Fibroblast of the aortic adventitia (primary cell): ENCODE data around the gene CD9. TPM values are rescaled to one million over a fixed set of nuclear protein-coding genes. Genes with fewer than 3 reads are reported as not detected.

Experiments
- DNase-seq: peaks from one replicate; pipeline ENCODE4 v3.0.0-alpha.2; 2010; ENCODE audit warnings: low read depth
- H3K4me3 ChIP-seq: 2 replicates; pipeline ENCODE4 v1.5.1; 2011; ENCODE audit warnings: low read depth, mild to moderate bottlenecking, control low read depth, low read length, moderate library complexity
- total RNA-seq: library from RNA; depleted of rRNA; stranded (reverse); fragments of >200 nt; gene quantifications from 2 replicates; pipeline ENCODE4 v1.2.3, GENCODE V29; 2012; ENCODE audit warnings: low replicate concordance
- TF ChIP-seq, protein P1 (sequence below): IDR thresholded peaks from 2 replicates; pipeline ENCODE4 v1.5.1; 2011; ENCODE audit warnings: mild to moderate bottlenecking, low read length, control low read depth, inconsistent platforms; ENCODE audit not compliant: insufficient read depth

CD9 gene
- total RNA-seq, 1 donor: 407 TPM

DNA sequence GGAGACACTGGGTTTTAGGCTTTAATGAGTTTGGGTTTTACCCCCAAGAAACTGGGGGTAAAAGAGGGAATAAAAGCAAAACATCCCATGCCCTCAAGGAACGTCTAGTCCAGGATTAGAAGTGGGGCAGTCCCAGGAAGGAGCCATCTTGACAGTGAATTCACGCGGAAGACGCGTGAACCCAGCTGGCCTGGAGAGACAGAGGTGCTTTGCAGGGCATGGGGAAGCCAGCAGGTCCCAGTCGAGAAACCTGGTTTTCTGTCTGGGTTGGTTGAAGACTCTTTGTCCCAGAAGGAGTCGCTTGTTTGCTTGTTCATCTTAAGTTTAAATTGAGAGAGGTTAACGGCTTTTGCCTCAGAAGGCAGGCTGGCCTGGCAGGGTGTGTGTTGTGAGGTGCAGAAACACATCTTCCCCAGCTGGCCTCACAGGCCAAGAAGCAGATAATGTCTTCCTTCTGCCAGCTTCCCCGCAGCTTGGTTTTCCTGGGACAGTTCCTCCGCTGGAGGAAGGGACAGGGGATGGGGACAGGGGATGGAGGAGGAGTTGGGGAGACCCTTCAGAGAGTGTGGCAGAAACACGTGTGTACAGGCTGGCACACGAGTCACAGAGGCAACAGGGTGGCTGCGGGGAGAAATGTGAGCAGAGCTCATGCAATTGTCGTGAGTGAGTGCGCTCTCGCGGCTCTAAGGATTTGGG lies 18.5 kb upstream of the CD9 start:
- H3K4me3 ChIP-seq: no peak overlapping the region
- no peak for DNase-seq
- TF ChIP-seq, protein P1, sequence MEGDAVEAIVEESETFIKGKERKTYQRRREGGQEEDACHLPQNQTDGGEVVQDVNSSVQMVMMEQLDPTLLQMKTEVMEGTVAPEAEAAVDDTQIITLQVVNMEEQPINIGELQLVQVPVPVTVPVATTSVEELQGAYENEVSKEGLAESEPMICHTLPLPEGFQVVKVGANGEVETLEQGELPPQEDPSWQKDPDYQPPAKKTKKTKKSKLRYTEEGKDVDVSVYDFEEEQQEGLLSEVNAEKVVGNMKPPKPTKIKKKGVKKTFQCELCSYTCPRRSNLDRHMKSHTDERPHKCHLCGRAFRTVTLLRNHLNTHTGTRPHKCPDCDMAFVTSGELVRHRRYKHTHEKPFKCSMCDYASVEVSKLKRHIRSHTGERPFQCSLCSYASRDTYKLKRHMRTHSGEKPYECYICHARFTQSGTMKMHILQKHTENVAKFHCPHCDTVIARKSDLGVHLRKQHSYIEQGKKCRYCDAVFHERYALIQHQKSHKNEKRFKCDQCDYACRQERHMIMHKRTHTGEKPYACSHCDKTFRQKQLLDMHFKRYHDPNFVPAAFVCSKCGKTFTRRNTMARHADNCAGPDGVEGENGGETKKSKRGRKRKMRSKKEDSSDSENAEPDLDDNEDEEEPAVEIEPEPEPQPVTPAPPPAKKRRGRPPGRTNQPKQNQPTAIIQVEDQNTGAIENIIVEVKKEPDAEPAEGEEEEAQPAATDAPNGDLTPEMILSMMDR: no peak

DNA sequence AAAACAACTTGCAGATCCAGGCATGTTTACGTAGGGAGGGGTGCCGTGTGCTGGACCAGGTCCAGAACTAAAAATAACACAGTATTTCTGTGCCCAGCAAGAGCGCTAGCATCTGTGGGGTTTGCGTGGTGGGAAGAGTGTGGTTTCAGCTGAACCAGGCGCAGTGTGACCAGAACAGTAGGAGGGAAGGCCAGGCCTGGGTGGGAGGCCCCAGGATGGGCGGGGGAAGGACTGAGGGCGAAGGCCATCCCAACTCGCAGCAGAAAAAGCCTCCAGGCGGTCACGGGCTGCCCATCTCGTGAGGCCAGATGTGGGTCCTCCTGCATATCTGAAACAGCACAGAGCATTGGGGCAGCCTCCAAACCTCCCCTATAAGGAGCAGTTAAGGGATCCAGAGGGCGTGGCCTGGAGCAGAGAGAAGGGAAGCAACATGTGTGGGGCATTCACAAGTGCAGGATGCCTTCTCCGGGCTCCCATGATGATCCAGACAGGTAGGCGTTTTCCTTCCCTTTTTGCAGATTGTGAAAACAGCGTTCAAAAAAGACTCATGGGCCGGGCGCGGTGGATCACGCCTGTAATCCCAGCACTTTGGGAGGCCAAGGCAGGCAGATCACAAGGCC lies 17.8 kb upstream of the CD9 start:
- H3K4me3 ChIP-seq: no peak overlapping the region
- TF ChIP-seq, protein P1: no peak
- peak; percentile 89 for DNase-seq

DNA sequence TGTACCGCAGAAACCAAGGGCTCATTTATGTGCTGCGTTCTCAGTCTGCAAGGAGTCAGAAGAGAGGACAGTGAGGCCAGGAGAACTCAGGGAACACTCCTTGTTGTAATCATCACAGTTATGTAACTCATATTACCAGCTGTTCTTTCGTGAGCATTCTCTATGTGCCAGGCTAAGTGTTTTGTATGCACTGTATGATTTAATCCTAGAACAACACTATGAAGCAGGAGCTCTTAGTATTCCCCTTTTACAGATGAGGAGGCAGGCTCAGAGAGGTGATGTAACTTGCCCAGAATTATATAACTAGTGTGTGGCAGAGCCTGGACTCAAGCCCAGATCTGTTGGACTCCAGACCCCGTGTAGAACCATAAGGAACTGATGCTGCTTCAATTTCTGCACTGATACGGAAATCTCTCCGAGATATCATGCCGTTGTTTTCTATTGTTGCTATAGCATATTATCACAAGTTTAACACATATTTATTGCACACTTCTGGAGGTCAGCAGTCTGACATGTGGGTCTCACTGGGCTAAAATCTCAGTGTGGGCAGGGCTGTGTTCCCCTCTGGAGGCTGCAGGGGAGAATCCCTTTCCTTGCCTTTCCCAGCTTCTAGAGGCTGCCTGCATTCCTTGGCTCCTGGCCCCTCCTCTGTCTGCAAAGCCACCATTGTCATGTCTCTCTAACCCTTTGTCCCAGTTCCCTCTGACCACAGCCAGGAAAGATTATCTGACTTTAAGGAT lies 16.3 kb upstream of the CD9 start:
- no peak overlapping the region for H3K4me3 ChIP-seq
- DNase-seq: peak; percentile 86
- TF ChIP-seq, protein P1: no peak

DNA sequence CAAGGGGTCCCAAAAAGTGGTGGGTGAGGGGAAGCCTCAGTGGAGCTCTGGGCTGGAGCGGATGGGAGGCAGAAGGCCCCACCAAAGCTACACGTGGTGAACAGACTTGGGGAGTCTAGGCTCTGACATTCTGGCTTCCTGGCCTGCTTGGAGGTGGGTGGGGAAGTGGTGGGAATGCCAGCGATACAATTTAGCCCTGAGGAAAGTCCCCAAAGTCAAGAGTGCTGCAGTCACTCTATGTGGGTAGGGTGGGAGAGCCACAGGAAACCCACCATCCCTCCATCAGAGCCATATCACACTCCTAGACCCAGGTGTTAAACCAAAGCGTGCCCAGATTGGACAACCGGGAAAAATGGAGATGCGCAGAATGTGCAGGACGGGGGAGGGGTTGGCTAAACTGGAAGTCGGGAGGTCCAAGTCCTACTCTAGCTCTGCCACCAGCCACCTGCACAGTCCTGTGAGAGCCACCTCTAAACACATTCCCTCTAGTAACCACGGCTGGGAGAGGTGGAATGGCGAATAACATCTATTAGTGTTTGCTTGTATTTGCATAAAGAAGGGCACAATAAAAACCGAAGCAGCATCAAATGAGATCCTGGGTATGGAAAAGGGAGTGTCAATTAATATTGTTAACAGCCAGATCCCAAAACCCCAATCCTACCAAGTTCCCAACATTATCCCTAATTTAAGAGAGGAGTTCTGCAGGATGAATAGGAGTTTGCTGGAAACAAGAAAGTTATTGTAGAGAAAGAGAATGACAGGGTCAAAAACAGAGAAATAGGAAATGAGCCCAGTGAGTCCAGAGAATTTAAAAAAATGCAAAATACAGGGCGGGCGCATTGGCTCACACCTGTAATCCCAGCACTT lies 14.0 kb upstream of the CD9 start:
- DNase-seq: no peak
- TF ChIP-seq, protein P1: no peak
- no peak overlapping the region for H3K4me3 ChIP-seq

DNA sequence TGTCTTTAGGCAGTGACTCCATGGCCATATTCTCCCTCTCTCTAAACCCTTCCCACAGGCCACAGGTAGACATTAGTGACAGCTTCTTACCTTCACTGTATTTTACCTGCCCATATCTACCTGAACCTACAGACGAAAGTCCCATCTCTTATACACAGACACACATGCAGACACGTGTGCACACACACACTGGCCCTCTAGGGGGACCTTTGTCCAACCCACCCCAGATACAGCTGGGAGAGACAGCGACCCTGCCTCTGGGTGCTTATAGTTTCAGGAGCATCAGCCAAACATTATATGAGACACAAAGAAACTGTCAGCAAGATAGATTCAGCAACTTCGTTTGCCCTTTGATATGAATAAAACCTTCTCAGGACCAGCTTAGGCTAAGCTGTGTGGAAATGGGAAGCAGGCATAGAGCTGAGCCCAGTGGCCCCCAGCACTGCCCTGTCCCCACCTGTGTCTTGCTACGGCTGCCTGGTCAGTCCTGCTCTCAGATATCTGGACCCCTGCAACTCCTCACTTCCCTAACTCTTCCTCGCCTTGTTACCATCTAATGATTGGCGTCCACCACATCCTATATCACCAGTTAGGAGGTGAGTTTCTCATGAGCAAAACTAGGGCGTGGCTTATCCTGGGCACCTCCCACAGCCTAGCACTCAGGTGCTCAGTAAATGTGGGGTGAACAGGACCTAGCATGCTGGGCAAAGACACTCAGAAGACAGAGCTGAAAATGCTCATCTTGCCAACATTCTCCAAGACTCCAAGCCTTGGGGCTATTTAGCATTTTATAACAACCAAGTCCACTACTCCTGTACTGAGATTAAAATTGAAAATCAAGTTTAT lies 12.0 kb upstream of the CD9 start:
- no peak overlapping the region for H3K4me3 ChIP-seq
- no peak for DNase-seq
- TF ChIP-seq, protein P1: no peak
